ENCODE data around the gene GPR107.

DNA sequence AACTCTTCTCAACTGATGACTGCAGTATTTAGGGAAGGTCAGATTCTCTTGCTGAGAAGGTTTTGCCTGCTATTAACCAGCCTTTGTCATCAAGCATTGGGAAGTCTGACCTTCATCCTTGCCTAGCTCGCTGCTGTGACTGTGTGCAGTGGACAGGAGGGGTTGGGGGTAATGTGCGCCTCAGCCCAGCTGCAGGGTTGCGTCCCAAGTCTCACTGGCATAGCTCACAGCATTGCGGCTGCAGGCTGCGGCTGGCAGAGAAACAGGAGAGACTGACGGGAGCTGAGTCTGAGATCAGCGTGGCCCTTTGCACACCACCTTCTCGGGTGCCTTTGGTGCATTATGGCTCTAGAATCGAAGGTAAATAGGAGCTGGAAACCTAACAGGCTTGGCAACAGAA lies 62.6 kb downstream of the GPR107 start:
- TF ChIP-seq, protein P1, sequence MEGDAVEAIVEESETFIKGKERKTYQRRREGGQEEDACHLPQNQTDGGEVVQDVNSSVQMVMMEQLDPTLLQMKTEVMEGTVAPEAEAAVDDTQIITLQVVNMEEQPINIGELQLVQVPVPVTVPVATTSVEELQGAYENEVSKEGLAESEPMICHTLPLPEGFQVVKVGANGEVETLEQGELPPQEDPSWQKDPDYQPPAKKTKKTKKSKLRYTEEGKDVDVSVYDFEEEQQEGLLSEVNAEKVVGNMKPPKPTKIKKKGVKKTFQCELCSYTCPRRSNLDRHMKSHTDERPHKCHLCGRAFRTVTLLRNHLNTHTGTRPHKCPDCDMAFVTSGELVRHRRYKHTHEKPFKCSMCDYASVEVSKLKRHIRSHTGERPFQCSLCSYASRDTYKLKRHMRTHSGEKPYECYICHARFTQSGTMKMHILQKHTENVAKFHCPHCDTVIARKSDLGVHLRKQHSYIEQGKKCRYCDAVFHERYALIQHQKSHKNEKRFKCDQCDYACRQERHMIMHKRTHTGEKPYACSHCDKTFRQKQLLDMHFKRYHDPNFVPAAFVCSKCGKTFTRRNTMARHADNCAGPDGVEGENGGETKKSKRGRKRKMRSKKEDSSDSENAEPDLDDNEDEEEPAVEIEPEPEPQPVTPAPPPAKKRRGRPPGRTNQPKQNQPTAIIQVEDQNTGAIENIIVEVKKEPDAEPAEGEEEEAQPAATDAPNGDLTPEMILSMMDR (IDR thresholded peaks at IDR 0.05) = no peak
- no peak for TF ChIP-seq POLR2A (IDR thresholded peaks at IDR 0.05)
- TF ChIP-seq POLR2AphosphoS5 (IDR thresholded peaks at IDR 0.05) = no peak

All from stomach (tissue), 4 donors.